ENCODE measurements around the gene RBFOX2. TPM values are rescaled to one million over a fixed set of nuclear protein-coding genes. Genes with fewer than 3 reads are reported as not detected.

The RBFOX2 gene
- total and polyA plus RNA-seq, 11 donors = 31.0 to 102 (median 84.0) TPM

DNA sequence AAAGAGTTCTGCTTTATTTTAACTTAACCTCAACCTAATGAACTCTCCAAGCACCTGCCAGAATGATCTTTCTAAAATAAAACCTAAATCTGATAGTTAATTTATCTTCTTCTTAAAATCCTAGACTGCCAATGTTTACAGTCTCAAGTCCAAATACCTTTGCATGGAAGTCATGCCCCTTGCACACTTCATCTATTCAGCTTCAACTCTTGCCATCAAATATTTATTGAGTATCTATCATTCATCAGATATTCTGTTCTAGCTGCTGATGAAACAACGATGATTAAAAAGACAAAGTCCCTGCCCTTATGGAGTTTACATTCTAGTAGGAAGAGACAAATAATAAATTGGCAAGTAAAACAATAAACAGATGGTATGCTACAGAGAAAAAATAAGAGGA lies 209.2 kb downstream of the RBFOX2 start:
- no peaks in the 10 kb centered on the region for H3K36me3 ChIP-seq
- DNase-seq (no peak), ATAC-seq (no peak)
- WGBS, 4 donors = 87 to 94% (median 91%) methylated on average over 1 of the region's 1 CpG
- H3K27ac ChIP-seq = no peak overlapping the region
- peaks cover 0 to 75% (median 22%) of the 10 kb centered on the region in 12 donors for H3K4me1 ChIP-seq
- no peak overlapping the region for H3K4me3 ChIP-seq
- intact Hi-C loops (cut with DNase I) = no loop called here
- H3K9me3 ChIP-seq = no peaks in the 10 kb centered on the region
- H3K27me3 ChIP-seq = no peaks in the 10 kb centered on the region
- TF ChIP-seq, protein P1, sequence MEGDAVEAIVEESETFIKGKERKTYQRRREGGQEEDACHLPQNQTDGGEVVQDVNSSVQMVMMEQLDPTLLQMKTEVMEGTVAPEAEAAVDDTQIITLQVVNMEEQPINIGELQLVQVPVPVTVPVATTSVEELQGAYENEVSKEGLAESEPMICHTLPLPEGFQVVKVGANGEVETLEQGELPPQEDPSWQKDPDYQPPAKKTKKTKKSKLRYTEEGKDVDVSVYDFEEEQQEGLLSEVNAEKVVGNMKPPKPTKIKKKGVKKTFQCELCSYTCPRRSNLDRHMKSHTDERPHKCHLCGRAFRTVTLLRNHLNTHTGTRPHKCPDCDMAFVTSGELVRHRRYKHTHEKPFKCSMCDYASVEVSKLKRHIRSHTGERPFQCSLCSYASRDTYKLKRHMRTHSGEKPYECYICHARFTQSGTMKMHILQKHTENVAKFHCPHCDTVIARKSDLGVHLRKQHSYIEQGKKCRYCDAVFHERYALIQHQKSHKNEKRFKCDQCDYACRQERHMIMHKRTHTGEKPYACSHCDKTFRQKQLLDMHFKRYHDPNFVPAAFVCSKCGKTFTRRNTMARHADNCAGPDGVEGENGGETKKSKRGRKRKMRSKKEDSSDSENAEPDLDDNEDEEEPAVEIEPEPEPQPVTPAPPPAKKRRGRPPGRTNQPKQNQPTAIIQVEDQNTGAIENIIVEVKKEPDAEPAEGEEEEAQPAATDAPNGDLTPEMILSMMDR (IDR thresholded peaks at IDR 0.05) = no peak
- no peak for TF ChIP-seq POLR2A (IDR thresholded peaks at IDR 0.05)

DNA sequence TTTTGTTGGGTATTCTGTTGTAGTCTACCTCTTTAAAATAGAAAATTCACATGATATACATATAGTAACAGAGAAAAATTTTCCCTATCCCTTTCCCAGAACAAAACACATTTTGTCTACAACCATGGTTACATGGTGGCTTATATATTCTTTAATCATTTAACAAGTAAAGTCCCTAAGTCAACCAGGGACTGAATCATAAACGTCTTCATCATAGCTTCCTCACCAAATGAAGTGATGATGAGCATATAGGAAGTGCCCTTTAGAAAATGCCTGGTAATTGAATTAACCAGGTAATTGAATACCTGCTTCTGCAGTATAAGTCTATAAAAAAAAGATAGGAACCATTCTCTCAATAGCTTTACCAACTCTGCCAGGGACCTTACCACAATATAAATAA lies 209.7 kb downstream of the RBFOX2 start:
- Histone ChIP-seq H3K4me3 (no peak overlapping the region), H3K27ac (no peak overlapping the region), H3K4me1 (peaks cover 0 to 75% (median 22%) of the 10 kb centered on the region in 12 donors), H3K27me3 (no peaks in the 10 kb centered on the region), H3K36me3 (no peaks in the 10 kb centered on the region), H3K9me3 (no peaks in the 10 kb centered on the region)
- 40 to 53% (median 49%) methylated on average over 1 of the region's 1 CpG for WGBS, 4 donors
- TF ChIP-seq, protein P1 (IDR thresholded peaks at IDR 0.05) = no peak
- no peak for TF ChIP-seq POLR2A (IDR thresholded peaks at IDR 0.05)
- intact Hi-C loops (cut with DNase I) = no loop called here
- ATAC-seq = no peak
- no peak for DNase-seq

DNA sequence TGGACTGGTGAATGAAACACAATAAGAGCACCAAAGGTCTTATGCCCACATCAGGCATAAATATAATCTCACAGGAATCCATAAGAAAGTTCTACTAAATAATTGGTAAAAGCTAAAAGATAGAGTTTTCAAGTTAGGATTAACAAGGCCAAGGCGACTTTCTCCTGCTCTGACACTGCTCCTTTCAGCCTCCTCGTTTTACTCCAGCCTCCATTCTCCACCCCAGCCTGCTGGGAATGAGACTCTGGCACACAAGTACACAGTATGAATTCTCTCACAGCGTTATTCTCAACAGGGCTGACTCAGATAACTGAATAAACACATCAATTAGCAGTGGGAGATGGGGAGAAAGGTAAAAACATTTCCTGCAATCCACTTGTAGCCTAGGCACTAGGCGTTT lies 216.0 kb downstream of the RBFOX2 start:
- Histone ChIP-seq H3K9me3 (peaks cover 0 to 21% (median 4%) of the 10 kb centered on the region in 12 donors), H3K4me3 (no peak overlapping the region), H3K36me3 (peaks cover 0 to 22% (median 14%) of the 10 kb centered on the region in 9 donors), H3K27me3 (no peaks in the 10 kb centered on the region), H3K27ac (no peak overlapping the region), H3K4me1 (peaks cover 0 to 34% (median 15%) of the 10 kb centered on the region in 12 donors)
- WGBS, 4 donors = 63 to 66% (median 64%) methylated on average over 4 of the region's 4 CpGs
- intact Hi-C loops (cut with DNase I) = no loop called here
- TF ChIP-seq, protein P1 (IDR thresholded peaks at IDR 0.05) = no peak
- no peak for TF ChIP-seq POLR2A (IDR thresholded peaks at IDR 0.05)
- DNase-seq (no peak), ATAC-seq (no peak)

DNA sequence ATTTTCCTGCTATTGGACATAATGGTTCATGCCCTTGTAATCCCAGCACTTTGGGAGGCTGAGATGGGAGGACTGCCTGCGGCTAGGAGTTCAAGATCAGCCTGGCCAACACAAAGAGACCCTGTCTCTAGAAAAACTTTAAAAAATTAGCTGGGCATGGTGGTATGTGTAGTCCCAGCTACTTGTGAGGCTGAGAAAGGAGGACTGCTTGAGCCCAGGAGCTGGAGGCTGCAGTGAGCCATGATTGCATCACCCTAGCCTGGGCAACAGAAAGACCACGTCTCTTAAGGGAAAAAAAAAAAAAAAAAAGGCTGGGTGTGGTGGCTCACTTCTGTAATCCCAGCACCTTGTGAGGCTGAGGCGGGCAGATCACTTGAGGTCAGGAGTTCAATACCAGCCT lies 217.0 kb downstream of the RBFOX2 start:
- 89 to 95% (median 92%) methylated on average over 3 of the region's 3 CpGs for WGBS, 4 donors
- H3K36me3 ChIP-seq = peaks cover 0 to 27% (median 14%) of the 10 kb centered on the region in 9 donors
- DNase-seq (no peak), ATAC-seq (no peak)
- no peak for TF ChIP-seq POLR2A (IDR thresholded peaks at IDR 0.05)
- TF ChIP-seq, protein P1 (IDR thresholded peaks at IDR 0.05) = no peak
- intact Hi-C loops (cut with DNase I) = no loop called here
- H3K9me3 ChIP-seq = peaks cover 0 to 21% (median 4%) of the 10 kb centered on the region in 12 donors
- peaks cover 0 to 27% (median 12%) of the 10 kb centered on the region in 12 donors for H3K4me1 ChIP-seq
- no peak overlapping the region for H3K27ac ChIP-seq
- H3K4me3 ChIP-seq = no peak overlapping the region
- no peaks in the 10 kb centered on the region for H3K27me3 ChIP-seq
